ENCODE measurements around the gene AGBL5.

DNA sequence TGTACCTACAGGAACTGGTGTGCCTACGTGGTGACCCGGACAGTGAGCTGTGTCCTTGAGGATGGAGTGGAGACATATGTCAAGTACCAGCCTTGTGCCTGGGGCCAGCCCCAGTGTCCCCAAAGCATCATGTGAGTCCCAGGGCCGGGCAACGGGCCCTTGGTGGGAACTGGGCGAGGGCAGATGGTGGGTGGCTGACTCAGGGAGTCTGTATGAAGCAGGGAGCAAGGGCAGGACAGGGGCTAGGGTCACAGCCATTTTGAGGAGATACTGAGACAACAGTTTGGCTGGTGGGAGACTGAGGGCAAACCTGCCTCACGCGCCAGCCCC lies 28.6 kb downstream of the AGBL5 start:
- no peak for TF ChIP-seq EZH2 (IDR thresholded peaks at IDR 0.05; ENCODE audit: low read length, missing control alignments)
- TF ChIP-seq, protein P1, sequence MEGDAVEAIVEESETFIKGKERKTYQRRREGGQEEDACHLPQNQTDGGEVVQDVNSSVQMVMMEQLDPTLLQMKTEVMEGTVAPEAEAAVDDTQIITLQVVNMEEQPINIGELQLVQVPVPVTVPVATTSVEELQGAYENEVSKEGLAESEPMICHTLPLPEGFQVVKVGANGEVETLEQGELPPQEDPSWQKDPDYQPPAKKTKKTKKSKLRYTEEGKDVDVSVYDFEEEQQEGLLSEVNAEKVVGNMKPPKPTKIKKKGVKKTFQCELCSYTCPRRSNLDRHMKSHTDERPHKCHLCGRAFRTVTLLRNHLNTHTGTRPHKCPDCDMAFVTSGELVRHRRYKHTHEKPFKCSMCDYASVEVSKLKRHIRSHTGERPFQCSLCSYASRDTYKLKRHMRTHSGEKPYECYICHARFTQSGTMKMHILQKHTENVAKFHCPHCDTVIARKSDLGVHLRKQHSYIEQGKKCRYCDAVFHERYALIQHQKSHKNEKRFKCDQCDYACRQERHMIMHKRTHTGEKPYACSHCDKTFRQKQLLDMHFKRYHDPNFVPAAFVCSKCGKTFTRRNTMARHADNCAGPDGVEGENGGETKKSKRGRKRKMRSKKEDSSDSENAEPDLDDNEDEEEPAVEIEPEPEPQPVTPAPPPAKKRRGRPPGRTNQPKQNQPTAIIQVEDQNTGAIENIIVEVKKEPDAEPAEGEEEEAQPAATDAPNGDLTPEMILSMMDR (conservative IDR thresholded peaks at IDR 0.05 in 1 of 2, IDR thresholded peaks at IDR 0.05 in 1 of 2; ENCODE audit: low read depth in 1 of 2, low read length in 2 of 2): no peak

Data from fibroblast of lung (primary cell).